ENCODE results near the gene SPIB.
"Not testable (repeated sequence)": the region's sequence is repeated elsewhere in the genome, so short reads cannot be mapped to it uniquely, and the experiment has no call there.

SPIB gene

DNA sequence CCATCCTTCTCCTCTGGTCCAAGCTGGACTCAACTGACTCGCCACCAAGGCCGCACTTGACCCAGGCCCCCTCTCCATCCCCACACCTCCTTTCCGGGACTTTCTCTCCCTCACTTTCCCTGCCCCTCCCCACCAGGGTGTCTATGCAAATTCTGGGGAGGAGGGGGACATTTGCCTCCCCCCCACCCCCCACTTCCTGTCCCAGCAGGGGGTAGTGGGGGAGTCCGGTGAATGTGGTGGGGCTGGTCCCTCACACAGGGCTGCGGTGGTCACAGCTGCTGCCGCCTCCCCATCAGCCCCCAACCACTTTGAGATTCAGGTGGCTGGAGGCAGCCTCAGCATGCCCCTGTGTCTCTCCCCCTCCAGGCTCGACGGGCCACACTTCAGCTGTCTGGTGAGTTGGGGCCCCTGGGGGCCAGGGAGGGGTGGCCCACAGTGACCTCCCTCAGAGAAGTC, 870 bp downstream of the SPIB start:
- DNase-seq, result no peak

DNA sequence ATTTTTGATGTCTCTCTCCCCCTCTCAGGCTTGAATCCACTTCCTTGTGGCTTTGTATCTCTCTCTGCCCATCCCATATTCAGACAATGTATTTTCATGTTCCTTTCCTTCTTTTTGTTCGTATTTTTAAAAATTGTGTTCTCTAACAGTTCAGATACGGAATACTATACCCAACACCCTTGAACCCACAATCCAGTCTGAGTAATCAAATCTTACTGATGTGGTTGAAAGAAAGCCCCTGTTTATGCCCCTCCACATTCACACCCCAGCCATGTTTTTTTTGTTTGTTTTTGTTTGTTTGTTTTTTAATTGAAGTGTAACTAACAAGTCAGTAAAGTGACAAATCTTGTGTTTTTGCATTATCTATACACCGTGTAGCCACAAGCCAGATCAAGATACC, 1.4 kb downstream of the SPIB start:
- DNase-seq, result no peak

DNA sequence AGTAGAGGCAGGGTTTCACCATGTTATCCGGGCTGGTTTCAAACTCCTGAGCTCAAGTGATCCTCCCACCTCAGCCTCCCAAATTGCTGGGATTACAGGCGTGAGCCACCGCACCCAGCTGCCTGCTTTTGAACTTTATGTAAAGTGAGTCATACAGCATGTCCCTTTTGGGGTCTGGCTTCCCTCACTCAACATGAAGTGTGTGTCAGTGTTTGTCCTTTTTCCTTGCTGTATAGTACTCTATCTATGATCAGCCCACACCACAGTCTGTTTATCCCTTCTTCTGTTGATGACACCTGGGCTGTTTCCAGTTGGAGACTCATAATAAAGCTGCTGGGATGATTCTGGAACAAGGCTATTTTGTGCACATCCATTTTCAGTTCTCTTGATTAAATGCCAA, 2.1 kb downstream of the SPIB start:
- DNase-seq, result no peak

DNA sequence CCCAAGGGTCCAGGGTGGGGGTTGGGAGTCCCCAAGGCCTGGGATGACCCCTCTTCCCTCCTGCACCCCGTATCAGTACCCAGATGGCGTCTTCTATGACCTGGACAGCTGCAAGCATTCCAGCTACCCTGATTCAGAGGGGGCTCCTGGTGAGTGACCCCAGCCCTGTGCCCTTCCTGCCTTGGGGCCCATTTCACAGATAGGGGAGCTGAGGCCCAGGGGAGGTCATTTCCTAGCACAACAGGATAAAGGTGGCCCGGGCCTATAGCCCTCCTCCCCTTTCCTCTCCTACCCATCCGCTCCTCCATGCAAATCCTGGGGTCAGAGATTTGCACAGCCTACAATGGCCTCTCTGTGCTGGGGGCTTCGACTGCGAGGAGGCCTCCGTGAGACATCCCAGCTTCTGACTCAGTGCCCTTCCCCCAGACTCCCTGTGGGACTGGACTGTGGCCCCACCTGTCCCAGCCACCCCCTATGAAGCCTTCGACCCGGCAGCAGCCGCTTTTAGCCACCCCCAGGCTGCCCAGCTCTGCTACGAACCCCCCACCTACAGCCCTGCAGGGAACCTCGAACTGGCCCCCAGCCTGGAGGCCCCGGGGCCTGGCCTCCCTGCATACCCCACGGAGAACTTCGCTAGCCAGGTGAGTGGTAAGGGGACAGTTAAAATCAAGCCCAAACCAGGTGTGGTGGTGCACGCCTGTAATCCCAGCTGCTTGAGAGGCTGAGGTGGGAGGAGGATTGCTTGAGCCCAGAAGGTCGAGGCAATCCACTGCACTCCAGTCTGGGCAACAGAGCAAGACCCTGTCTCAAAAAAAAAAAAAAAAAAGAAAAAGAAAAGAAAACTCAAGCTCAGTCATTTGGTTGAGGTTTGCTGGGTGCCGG, 3.9 kb downstream of the SPIB start:
- DNase-seq, result no peak

DNA sequence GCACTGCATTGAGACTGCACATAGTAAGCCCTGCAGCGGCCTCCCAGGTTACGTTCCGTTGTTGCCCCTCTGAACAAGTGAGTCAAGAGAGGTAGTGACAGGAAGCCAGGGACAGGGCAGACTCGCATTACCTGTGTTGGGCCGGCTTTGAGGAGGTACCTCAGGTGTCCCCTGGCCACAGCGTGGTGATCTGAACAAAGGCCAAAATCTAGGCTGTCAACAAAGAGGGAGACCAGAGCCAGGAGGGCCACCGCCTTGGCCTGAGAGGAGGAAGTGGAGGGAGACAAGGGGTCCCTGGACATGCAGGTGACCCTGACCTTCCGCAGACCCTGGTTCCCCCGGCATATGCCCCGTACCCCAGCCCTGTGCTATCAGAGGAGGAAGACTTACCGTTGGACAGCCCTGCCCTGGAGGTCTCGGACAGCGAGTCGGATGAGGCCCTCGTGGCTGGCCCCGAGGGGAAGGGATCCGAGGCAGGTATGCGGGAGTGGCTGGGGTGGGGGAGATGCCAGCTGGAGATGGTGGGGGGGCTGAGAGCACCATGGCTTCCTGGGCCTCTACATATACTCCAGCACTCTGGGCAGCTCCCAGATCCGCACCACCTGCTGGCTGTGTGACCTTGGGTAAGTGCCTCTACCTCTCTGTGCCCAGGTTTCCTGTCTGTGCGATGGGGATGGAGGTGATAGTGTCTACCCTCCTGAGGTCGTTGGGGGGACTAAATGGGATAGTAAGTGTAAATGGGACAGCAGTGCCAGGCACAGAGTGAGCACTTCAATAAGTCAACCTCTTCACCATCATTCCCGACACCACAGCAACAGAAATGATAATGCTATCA, 4.8 kb downstream of the SPIB start:
- DNase-seq, result no peak

DNA sequence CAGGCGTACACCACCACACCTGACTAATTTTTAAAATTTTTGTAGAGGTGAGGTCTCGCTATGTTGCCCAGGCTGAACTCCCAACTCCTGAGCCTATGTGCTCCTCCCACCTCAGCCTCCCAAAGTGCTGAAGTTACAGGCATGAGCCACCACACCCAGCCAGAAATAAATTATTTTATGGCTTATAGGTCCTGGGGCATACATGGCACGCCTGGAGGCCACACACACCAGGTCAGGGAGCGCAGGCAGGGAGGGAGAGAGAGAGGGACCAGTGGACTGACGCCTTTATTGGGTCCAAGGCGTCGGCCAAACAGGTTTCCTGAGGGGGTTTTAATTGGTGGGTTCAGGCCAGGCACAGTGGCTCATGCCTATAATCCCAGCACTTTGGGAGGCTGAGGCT, 6.8 kb downstream of the SPIB start:
- no peak for DNase-seq

DNA sequence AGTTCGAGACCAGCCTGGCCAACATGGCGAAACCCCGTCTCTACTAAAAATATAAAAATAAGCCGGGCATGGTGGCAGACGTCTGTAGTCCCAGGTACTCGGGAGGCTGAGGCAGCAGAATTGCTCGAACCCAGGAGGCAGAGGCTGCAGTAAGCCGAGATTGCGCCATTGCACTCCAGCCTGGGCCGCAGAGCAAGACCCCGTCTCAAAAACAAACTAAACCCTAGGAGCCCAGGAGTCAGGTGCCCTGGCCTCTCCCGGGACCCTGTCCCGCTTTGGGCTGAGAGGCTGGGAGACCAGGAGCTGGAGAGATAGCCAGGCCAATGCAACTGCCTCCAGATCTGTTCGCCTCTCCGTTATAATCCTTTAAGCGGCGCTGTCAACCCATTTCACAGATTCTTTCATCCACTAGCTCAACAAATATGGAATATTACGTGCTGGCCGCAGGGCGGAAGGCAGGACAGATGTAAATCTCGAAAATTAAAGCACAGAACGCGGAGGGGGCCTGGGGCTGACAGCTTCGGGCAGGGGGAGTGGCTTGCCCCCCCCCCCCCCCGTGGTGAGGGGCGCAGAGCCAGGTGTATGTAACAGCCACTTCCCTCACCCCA, 8.7 kb downstream of the SPIB start:
- no peak for DNase-seq

DNA sequence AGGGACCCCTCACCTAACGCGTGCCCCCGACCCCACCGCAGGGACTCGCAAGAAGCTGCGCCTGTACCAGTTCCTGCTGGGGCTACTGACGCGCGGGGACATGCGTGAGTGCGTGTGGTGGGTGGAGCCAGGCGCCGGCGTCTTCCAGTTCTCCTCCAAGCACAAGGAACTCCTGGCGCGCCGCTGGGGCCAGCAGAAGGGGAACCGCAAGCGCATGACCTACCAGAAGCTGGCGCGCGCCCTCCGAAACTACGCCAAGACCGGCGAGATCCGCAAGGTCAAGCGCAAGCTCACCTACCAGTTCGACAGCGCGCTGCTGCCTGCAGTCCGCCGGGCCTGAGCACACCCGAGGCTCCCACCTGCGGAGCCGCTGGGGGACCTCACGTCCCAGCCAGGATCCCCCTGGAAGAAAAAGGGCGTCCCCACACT, 9.3 kb downstream of the SPIB start:
- no peak for DNase-seq

DNA sequence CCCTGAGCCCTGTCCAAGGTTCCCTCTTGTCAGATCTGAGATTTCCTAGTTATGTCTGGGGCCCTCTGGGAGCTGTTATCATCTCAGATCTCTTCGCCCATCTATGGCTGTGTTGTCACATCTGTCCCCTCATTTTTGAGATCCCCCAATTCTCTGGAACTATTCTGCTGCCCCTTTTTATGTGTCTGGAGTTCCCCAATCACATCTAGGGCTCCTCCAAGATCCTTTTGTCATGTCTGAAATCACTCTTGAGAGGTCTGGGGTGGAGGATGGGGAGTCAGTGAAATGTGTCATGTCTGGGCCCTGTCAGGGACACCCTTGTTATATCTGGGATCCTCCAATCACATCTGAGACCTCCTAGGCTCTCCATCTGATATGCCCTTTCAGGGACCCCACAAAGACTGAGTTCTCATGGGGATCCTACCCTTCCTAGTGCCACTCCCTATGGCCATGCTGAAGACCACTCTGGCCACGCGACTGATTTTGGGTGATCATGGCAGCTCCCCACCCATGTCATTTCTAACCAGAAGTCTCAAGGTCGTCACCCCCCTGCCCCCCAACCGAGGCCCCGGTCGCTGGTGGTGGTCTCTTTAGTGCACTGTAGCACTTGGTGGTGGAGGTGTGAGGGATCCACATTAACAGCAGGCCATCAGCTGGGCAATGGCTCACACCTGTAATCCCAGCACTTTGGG, 10.2 kb downstream of the SPIB start:
- DNase-seq, result no peak

DNA sequence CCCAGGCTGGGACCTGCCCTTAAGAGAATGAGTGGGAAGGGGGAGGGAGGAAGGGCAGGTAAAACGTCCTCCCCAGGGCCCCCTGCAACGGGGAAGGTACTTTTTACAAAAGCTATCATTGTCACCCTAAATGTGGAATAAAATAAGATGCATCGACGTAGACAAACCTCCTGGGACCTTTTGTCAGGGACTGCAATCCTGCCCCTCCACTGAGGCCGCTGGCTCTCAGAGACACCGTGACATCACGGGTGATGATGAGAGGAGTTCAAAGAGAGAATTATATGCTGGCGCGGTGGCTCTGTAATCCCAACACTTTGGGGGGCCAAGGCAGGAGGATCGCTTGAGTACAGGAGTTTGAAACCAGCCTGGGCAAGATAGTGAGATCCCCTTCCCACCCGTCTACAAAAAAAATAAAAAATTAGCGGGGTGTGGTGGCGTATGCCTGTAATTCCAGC, 12.2 kb downstream of the SPIB start:
- no peak for DNase-seq

DNA sequence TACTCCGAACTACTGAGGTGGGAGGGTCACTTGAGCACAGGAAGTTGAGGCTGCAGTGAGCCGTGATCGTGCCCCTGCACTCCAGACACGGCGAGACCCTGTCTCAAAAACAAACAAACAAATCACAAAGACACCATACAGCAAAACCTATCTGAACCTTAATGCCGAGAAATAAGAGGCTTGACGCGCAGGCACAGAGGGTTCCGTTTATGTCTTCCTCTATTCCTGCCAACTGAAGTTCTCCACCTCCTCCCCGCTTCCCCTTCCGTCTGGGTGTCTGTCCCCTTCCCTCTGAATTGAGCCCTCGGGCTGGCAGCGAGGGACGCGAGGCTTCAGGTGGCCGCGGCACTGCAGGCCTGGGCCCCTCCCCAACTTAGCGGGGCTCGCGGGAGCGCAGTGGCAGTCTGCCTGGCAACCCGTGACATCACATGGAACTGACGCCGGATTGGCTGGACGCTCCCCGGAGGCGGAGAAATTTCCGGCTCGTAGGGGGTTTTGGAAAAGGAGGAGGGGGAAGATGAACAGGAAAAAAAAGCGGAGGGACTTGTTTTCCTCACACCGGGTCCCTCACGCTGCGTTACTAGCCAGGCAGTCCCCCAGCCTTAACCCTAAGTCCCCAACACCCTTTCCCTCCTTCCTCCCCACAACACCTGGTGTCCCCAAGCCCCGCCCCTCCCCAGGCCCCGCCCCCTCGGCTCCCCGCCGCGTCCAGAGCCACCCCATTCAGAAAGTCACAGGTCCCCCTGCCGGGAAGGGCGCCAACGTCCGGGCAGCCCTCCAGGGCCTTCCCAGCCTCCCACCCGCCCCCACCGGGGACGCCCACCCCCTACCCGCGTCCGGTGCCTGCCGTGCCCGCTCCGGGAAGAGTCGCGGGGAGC, 12.8 kb downstream of the SPIB start:
- DNase-seq, result peak; percentile 72

DNA sequence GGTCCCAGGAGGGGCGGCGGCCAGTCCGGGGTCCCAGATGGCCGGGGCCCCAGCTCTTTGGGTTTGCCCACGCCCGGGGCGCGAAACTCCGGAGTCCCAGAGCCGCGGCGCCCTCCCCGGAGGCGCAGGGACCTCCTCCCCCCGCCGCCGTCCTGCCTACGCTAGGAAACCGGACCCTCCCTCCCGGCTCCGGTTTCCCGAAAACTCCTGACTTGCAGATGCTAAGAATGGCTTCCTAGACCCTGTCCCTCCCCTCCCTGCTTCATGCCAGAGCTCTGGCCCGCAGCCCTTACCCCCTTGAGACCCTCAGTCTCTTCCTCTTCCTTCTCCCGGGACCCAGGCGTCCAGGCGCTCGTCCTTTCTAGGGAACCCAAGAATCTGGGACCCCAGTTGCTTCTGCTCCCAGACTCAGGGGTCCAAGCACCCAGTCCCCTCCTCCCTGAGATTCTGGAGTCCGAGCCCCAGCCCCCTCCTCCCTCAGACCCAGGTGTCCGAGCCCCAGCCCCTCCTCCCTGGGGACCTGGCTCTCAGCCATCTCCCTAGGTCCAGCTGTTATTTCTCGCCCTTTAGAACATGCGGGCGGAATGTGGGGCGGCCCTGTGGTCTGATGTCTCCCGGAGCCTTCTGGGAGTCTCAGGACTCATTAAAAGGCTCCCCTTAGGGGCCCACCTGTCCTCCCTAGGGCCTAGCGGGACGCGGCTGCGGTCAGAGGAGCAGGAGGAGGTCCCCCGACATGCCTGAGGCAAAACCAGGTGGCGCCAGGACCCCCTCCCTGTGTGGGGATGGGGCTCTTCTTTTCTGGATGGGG, 13.7 kb downstream of the SPIB start, which contains the start of gene MYBPC2:
TSS of gene MYBPC2 (plus strand) at position 672 of the 808 bp plus-strand sequence. CDS start at position 734, 62 bp downstream.
- DNase-seq, result peak; percentile 18

DNA sequence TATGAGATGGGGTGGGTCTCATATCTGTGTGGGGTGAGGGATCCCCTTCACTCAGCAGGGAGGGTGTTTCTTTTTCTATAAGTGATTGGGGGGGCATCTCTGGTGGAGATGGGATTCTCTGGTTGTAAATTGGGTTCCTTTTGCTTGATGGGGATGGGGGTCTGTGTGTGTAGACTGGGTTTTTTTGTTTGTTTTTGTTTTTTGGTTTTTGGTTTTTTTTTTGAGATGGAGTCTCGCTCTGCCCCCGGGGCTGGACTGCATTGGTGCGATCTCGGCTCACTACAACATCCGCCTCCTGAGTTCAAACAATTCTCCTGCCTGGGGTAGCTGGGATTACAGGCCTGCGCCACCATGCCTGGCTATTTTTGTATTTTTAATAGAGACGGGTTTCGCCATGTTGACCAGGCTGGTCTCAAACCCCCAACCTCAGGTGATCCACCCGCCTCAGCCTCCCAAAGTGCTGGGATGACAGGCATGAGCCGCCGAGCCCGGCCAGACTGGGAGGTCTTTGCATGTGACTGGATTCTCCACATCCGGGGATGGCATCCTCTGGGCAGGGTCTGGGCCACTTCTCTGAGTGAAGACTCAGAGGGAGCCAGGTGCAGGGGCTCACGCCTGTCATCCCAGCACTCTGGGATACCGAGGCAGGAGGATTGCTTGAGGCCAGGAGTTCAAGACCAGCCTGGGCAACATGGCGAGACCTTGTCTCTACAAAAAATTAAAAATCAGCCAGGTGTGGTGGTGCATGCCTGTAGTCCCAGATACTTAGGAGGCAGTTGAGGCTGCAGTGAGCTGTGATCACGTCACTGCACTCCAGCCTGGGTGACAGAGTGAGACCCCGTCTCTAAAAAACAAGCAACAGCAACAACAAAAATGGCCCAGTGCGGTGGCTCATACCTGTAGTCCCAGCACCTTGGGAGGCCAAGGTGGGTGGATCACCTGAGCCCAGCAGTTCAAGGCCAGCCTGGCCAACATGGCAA, 14.8 kb downstream of the SPIB start:
- no peak for DNase-seq

DNA sequence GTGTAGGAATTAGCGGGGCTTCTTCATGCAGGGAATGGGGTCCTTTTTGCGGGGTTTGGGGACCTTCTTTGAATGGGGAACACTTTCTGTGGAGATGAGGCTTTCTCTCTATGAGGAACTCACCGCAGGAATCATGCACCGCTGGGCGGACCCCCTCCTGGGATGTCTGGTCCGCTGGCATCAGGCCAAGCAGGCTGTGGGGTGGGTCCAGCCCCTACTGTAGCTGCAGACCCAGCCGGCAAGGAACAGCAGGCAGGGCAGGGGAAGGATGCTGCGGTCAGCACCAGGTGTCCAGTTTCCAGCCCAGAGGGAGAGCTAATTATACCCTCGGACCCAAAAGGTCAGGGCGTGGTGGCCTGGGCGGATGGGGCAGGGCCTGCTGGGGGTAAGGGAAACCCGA, 15.8 kb downstream of the SPIB start:
- DNase-seq, result no peak

DNA sequence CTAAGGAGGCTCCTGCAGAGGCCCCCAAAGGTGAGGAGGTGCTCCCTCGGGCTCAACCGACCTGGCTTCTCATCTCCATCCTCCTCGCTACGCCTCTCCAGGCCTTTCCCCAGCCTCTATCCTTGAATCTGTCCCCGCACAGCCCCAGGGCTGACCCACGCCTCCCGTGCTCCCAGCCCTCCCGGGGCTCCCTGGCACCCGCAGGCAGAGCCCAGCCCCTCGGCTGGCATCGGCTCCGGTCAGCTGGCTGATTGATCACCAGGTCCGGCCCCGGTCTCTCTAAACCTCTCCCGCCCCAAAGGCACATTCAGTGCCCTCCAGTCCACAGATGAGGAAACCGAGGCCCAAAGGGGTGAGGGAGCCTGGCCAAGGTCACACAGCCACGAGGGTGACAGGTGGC, 16.5 kb downstream of the SPIB start:
- DNase-seq, result no peak

DNA sequence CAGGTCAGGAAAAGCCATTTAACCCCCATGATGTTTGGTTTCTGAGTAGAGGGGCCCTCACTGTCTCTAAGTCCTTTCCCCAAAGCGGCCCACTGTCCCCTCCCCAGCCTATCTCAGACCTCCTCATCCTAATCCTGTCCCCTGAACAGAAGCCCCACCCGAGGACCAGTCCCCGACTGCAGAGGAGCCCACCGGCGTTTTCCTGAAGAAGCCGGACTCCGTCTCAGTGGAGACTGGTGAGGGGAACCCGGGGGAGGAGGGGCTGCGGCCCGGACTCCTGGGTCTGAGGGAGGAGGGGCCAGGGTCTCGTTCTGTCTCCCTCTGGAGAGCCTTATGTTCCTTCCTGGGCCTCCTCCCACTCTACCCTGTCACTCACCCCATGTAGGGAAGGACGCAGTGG, 16.9 kb downstream of the SPIB start:
- DNase-seq, result no peak

DNA sequence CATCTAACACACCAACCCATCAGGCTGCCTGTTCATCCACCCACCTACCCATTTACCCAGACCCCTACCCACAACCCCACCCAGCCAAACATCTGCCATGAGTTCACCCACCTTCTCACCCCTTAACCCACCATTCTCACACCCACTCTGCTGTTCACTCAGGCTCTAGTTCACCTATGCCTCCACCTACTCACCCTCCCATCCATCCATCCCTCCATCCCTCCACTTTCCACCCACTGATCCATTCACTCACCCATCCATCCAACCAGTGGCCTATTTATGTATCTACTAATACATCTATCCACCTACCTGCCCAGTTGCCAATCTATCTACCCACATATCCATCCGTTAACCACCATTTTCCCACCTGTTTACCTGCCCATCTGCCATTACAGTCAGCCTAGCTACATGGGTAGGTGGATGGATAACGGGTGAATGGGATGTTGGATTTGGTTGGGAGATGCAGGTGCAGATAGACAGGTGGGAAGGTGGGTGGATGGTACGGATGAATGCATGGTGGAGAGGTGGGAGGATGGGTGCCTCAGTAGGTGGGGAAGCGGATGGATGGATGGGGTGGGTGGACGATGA, 19.2 kb downstream of the SPIB start:
- DNase-seq, result no peak

DNA sequence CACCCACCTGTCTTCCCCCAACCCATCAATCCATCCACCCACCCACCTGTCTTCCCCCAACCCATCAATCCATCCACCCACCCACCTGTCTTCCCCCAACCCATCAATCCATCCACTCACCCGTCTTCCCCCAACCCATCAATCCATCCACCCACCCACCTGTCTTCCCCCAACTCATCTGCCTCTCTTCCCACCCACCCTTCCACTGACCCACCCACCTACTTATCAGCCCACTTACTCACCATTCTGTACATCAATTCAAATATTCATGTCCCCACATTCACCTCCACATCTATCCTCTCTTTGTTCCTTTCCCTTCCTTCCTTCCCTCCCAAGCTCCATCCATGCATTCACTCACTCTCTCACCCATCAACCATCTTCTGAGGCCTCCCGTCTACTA, 20.4 kb downstream of the SPIB start:
- DNase-seq, result not testable (repeated sequence)

DNA sequence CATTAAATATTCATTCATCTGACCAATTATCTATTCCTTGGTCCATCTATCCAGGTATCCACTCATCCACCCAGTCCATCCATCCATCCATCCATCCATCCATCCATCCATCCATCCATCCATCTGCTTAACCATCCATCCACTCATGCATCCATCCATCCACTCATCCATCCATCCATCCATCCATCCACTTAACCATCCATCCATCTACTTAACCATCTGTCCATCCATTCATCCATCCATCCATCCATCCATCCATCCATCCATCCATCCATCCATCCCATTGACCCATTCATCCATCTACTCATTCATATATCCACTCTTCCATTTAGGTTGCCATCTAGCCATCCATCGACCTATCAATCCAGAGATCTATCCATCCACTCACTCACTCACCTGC, 25.3 kb downstream of the SPIB start:
- no peak for DNase-seq

Data from NCI-H1105 treated with DMSO at 0.1 percent for 48 hours (cell line).